ENCODE measurements around the gene ADAMTS10.
"Not testable (repeated sequence)": the region's sequence is repeated elsewhere in the genome, so short reads cannot be mapped to it uniquely, and the experiment has no call there.

Gene ADAMTS10

GRCh38 chr19:8610041-8610935 is at the start of gene ADAMTS10:
Gene ADAMTS10 (minus strand): TSS chr19:8610715. CDS start chr19:8605710, 5,005 bp downstream.
- peak; percentile 31 for DNase-seq (ENCODE audit: low spot score)

- no peak for DNase-seq (ENCODE audit: low spot score)
These were observed 49.4 kb upstream of the ADAMTS10 start for GRCh38 chr19:8659905-8660304.

- DNase-seq (ENCODE audit: low spot score) = no peak
These were observed 47.4 kb upstream of the ADAMTS10 start for GRCh38 chr19:8657869-8658268.

GRCh38 chr19:8655340-8655709 is 44.8 kb upstream of the ADAMTS10 start:
- DNase-seq (ENCODE audit: low spot score) = peak; percentile 37

GRCh38 chr19:8654591-8655339 is 44.2 kb upstream of the ADAMTS10 start:
- peak; percentile 68 for DNase-seq (ENCODE audit: low spot score)

- DNase-seq (ENCODE audit: low spot score) = no peak
These were observed 37.7 kb upstream of the ADAMTS10 start for GRCh38 chr19:8648240-8648639.

GRCh38 chr19:8643860-8644653 is 33.5 kb upstream of the ADAMTS10 start:
- no peak for DNase-seq (ENCODE audit: low spot score)

GRCh38 chr19:8642561-8642960 is 32.0 kb upstream of the ADAMTS10 start:
- DNase-seq (ENCODE audit: low spot score) = no peak

- DNase-seq (ENCODE audit: low spot score) = peak; percentile 58
These were observed 31.5 kb upstream of the ADAMTS10 start for GRCh38 chr19:8641908-8642547.

- DNase-seq (ENCODE audit: low spot score) = no peak
These were observed 30.8 kb upstream of the ADAMTS10 start for GRCh38 chr19:8641221-8641907.

- DNase-seq (ENCODE audit: low spot score) = no peak
These were observed 30.0 kb upstream of the ADAMTS10 start for GRCh38 chr19:8640402-8641004.

GRCh38 chr19:8639821-8640401 is 29.4 kb upstream of the ADAMTS10 start:
- no peak for DNase-seq (ENCODE audit: low spot score)

- DNase-seq (ENCODE audit: low spot score) = no peak
These were observed 27.6 kb upstream of the ADAMTS10 start for GRCh38 chr19:8638078-8638619.

GRCh38 chr19:8637070-8637469 is 26.6 kb upstream of the ADAMTS10 start:
- DNase-seq (ENCODE audit: low spot score) = not testable (repeated sequence)

GRCh38 chr19:8635422-8635821 is 24.9 kb upstream of the ADAMTS10 start:
- DNase-seq (ENCODE audit: low spot score) = no peak

GRCh38 chr19:8631425-8631819 is 20.9 kb upstream of the ADAMTS10 start:
- DNase-seq (ENCODE audit: low spot score) = no peak

GRCh38 chr19:8630796-8631424 is 20.4 kb upstream of the ADAMTS10 start:
- DNase-seq (ENCODE audit: low spot score) = no peak

GRCh38 chr19:8629996-8630683 is 19.6 kb upstream of the ADAMTS10 start, which contains the start of gene NFILZ:
Gene NFILZ (plus strand): TSS chr19:8630633. CDS start chr19:8676766, 46,133 bp downstream.
- no peak for DNase-seq (ENCODE audit: low spot score)

- no peak for DNase-seq (ENCODE audit: low spot score)
These were observed 18.7 kb upstream of the ADAMTS10 start for GRCh38 chr19:8629184-8629583.

Measured in CD4-positive, alpha-beta T cell treated with Interleukin-2 at 100 ng/mL for 4 hours (primary cell).